Epithelial cell of esophagus (primary cell): Measurements from ENCODE around the gene PTPRN2.

Source experiments
- DNase-seq: peaks from one replicate; pipeline ENCODE4 v3.0.0; 2010; ENCODE audit warnings: low read depth
- H3K4me3 ChIP-seq: 2 replicates; pipeline ENCODE4 v1.5.1; 2011; ENCODE audit warnings: mild to moderate bottlenecking, low read length, control low read depth
- CTCF ChIP-seq: IDR thresholded peaks from 2 replicates; pipeline ENCODE4 v1.5.1; 2011; ENCODE audit warnings: low read depth, mild to moderate bottlenecking, low read length, control low read depth, inconsistent platforms; ENCODE audit not compliant: insufficient read depth; ENCODE audit errors: missing control alignments

Gene PTPRN2

GRCh38 chr7:158541346-158542010 is 46.1 kb downstream of the PTPRN2 start:
- TF ChIP-seq CTCF, result no peak
- no peak overlapping the region for H3K4me3 ChIP-seq
- DNase-seq, result no peak

GRCh38 chr7:158539711-158540146 is 47.9 kb downstream of the PTPRN2 start:
- DNase-seq, result no peak
- no peak for TF ChIP-seq CTCF
- no peak overlapping the region for H3K4me3 ChIP-seq

GRCh38 chr7:158538156-158538946 is 49.3 kb downstream of the PTPRN2 start:
- H3K4me3 ChIP-seq, result no peak overlapping the region
- TF ChIP-seq CTCF, result no peak
- no peak for DNase-seq

DNA sequence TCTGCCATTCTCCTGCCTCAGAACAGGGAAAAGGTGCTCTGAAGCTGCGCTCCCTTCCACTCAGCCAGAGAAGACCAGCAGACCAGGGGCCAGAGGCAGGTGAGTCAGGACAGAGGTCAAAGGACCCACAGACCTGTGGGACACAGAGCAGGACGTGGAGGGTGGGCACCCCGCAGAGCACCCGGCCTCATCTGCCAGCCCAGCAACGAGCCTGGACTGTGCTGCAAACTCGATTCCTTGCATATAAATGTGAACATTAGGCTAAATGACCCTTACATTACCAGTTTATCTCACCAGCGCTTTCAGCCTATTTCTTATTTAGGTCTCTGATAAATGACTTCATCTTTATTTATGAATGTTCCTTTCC is 50.1 kb downstream of the PTPRN2 start:
- H3K4me3 ChIP-seq, result no peak overlapping the region
- DNase-seq, result no peak
- no peak for TF ChIP-seq CTCF

GRCh38 chr7:158536871-158537515 is 50.6 kb downstream of the PTPRN2 start:
- DNase-seq, result no peak
- H3K4me3 ChIP-seq, result no peak overlapping the region
- no peak for TF ChIP-seq CTCF

DNA sequence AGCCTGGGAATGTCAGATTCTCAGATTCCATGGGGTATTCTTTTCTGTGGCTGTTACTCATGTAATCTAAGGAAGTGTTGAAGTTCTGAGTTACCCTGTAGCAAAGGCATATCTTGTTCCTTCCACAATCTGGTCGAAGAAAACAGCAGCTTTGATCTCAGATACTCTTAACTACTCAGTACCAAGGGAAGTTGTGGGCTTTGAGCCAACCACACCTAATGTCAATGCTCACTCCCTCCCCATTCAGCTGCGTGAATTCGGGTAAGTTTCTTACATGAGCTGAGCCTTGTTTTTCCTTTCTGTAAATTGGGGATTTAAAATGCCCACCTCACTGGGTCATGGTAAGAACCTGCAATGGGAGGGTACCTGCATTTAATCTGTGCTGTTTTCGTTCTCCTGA is 52.5 kb downstream of the PTPRN2 start:
- no peak for DNase-seq
- H3K4me3 ChIP-seq, result no peak overlapping the region
- no peak for TF ChIP-seq CTCF
